NB4 (cell line): ENCODE data around the gene PPIL1.
A peak's percentile ranks its signal among the peaks of the same experiment; 100 is the strongest.

Experiments used
- DNase-seq: peaks from one replicate; pipeline ENCODE4 v3.0.0; 2010; ENCODE audit warnings: low read depth
- H3K4me3 ChIP-seq: one replicate; pipeline ENCODE4 v1.5.1; 2011; ENCODE audit warnings: mild to moderate bottlenecking, low read depth, low read length, moderate library complexity
- CTCF ChIP-seq: IDR thresholded peaks from one replicate; pipeline ENCODE4 v1.5.1; 2012; ENCODE audit warnings: low read depth, low read length
- MYC ChIP-seq: IDR thresholded peaks from 2 replicates; pipeline ENCODE4 v1.6.1; 2011; ENCODE audit warnings: low read depth, low read length
- POLR2A ChIP-seq: IDR thresholded peaks from 2 replicates; pipeline ENCODE4 v1.6.1; 2011; ENCODE audit warnings: mild to moderate bottlenecking; ENCODE audit not compliant: insufficient read length; ENCODE audit errors: extremely low read depth
- TF ChIP-seq, protein P1 (sequence below): IDR thresholded peaks from 2 replicates; pipeline ENCODE4 v1.6.1; 2011; ENCODE audit warnings: low read depth, low read length

Gene PPIL1

DNA sequence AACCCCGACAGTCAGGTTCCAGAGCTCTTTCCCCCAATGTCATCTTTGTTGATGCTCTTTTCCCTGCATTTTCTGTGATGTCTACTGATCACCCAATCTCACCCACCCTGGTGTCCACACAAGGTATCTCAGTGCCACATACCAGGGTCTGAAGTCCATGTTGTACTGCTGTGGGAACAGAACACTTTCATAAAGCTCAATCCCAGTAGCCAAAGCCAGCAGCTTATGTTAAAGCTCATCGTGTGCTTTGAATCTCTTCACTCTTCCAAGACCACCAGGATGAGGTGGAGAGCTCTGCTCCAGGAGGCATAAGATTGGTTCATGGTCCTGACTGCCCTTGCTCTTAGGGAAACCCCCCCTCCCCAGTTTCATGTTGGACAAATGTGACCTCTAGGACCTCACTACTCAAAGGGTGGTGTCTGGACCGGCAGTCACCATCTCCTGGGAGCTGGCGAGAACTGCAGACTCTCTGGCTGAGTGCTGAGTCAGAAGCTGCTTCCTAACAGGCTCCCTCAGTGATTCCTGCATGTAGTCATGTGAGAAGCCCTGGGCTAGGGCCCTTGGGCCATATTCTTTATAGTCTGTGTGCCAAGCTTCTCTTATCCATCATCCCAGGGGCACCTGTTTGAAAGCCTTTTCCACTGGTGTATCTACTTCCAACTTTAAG is 22.0 kb downstream of the PPIL1 start:
- peak; percentile 81 for DNase-seq
- H3K4me3 ChIP-seq = no peak overlapping the region
- no peak for TF ChIP-seq CTCF
- TF ChIP-seq, protein P1, sequence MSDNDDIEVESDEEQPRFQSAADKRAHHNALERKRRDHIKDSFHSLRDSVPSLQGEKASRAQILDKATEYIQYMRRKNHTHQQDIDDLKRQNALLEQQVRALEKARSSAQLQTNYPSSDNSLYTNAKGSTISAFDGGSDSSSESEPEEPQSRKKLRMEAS = no peak
- TF ChIP-seq POLR2A = no peak
- TF ChIP-seq MYC = no peak

- TF ChIP-seq MYC = peak; percentile 79
- TF ChIP-seq, protein P1 = peak; percentile 77
- TF ChIP-seq POLR2A = no peak
- no peak for TF ChIP-seq CTCF
- peak; percentile 96 for DNase-seq
- peak overlapping the region; percentile 21 for H3K4me3 ChIP-seq
Measured at GRCh38 chr6:36851626-36852025, 23.0 kb downstream of the PPIL1 start.

- DNase-seq = peak; percentile 88
- H3K4me3 ChIP-seq = peak overlapping the region; percentile 8
- TF ChIP-seq MYC = no peak
- TF ChIP-seq, protein P1 = 0 out of 2 replicates have a peak, but pooled peaks have one; percentile 30
- TF ChIP-seq CTCF = peak; percentile 85
Measured at GRCh38 chr6:36851149-36851614, 23.4 kb downstream of the PPIL1 start.

DNA sequence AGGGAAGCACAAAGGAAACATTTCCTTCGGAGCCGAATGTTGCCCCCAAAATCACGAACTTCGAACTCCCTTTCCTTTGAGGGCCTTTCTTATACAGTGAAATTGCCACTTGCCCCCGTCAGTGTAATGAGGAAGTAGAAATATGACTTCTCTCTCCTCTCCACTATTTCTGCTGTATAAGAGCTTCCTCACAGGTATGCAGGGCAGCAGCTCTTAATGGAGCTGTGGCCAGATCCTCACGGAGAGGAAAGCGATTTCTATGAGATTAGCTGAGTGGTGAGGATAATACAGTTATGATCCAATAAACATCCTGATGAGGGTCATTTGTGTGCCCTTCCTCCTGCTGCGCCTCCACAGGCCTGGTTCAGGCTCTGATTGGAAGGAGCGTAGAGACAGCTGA is 24.6 kb downstream of the PPIL1 start:
- TF ChIP-seq CTCF = no peak
- TF ChIP-seq POLR2A = no peak
- TF ChIP-seq, protein P1 = no peak
- TF ChIP-seq MYC = no peak
- peak; percentile 52 for DNase-seq
- H3K4me3 ChIP-seq = no peak overlapping the region

- no peak for TF ChIP-seq POLR2A
- TF ChIP-seq, protein P1 = 0 out of 2 replicates have a peak, but pooled peaks have one; percentile 9
- peak; percentile 64 for DNase-seq
- no peak overlapping the region for H3K4me3 ChIP-seq
Measured at GRCh38 chr6:36848658-36849441, 25.8 kb downstream of the PPIL1 start.

DNA sequence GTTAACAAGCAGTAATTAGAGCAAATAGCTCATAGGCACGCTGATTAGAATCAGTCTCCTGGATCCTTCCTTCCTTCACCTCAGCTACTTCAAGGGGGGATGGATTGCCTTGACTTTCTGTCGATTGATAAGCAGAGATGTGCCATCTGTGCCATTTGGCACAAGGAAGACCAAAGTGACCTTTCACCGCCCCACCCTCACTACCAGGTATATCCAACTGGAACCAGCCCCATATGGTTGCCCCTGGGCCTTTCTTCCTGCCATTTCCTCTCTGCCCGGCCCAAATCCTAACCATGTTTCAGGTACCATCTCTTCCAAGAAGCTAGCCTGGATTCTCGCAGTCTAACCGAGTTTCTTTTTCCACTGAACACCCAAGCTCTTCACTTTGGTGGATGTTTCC is 26.6 kb downstream of the PPIL1 start:
- H3K4me3 ChIP-seq = no peak overlapping the region
- TF ChIP-seq MYC = no peak
- no peak for TF ChIP-seq CTCF
- TF ChIP-seq, protein P1 = no peak
- TF ChIP-seq POLR2A = no peak
- DNase-seq = no peak
